Activated naive CD8-positive, alpha-beta T cell treated with anti-CD3 and anti-CD28 coated beads for 36 hours (primary cell): ENCODE data around the gene C1QC. TPM values are rescaled to one million over a fixed set of nuclear protein-coding genes. Genes with fewer than 3 reads are reported as not detected.

Experiments used
- DNase-seq: peaks from one replicate; pipeline ENCODE4 v3.0.0; 2021
- H3K27ac Mint-ChIP-seq: one replicate; pipeline ENCODE4 v1.8.0; 2022; ENCODE audit warnings: mild to moderate bottlenecking, moderate library complexity, mixed read lengths
- H3K27me3 Mint-ChIP-seq: one replicate; pipeline ENCODE4 v1.8.0; 2022; ENCODE audit warnings: mild to moderate bottlenecking, mixed read lengths
- H3K36me3 Mint-ChIP-seq: one replicate; pipeline ENCODE4 v1.8.0; 2021; ENCODE audit warnings: mild to moderate bottlenecking, mixed read lengths
- H3K4me1 Mint-ChIP-seq: one replicate; pipeline ENCODE4 v1.8.0; 2021; ENCODE audit warnings: mixed read lengths
- H3K4me3 Mint-ChIP-seq: one replicate; pipeline ENCODE4 v1.8.0; 2022; ENCODE audit warnings: mild to moderate bottlenecking, moderate library complexity, mixed read lengths
- H3K9me3 Mint-ChIP-seq: one replicate; pipeline ENCODE4 v1.8.0; 2022; ENCODE audit warnings: mixed read lengths
- total RNA-seq, 2 experiments: library from RNA; stranded (reverse); gene quantifications; one replicate each; pipeline ENCODE4 v1.2.3, GENCODE V29; 2021

The C1QC gene
- total RNA-seq, 2 experiments from 2014 or later = not detected

DNA sequence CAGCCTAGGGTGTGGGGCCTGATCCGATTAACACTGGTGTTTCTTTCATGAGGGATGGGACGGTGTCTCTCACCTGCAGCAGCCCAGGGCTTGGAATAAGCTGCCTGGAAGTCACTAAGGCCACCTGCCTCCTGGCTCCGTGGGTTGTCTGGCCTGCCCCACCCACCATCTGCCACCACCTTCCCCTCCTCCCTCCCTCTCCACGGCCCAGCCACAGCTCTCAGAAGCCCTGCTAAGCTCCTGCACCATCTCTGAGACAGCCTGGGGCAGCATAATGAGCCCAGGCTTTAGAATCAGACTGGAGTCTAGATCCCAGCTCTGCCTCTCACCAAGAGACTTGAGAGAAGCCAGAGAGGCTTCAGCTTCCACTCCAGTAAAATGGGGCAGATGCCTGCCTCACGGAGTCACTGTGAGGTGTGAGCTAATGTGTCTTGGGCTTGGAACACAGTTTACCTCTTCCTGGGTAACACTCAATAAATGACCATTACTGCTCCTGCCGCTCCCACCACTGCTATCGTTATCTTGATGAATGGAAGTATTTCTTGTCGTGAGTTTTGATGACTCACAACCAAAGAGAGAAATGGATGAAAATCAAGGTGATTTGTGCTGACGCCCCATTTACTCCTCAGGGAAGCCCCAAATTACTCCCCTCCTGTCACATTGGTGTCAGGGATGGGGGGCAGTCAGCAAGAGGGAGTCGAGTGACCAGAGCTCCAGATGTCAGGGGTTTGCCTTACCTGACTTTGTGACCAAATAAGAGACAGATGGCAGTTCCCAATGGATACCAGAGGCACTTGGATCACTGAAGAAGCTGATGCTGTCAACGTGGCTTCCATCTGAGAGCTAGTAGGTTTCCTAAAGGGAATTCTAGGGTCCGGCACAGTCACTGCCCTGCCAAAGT lies 30.5 kb upstream of the C1QC start:
- DNase-seq = no peak
- Mint-ChIP-seq H3K4me3 (no peak overlapping the region), H3K27me3 (peaks cover 56% of the 10 kb centered on the region), H3K9me3 (no peaks in the 10 kb centered on the region), H3K4me1 (no peaks in the 10 kb centered on the region), H3K27ac (no peak overlapping the region), H3K36me3 (no peaks in the 10 kb centered on the region)

DNA sequence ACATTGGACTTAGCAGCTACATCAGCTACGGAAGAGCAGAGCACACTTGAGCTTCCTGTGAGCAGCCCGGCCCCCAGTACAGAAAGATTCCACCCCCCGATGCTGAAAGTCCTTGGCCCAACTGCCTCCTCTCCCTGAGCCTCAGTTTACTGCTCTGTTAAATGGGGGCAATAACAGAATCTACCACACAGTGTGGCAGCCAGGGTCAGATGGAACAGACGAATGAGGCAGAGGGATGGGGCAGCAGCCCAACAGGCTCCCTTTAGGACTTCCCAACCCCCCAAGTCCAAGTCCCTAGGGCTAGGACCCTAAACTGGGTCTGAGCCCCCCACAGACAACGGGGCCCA lies 29.9 kb upstream of the C1QC start:
- H3K36me3 Mint-ChIP-seq = no peaks in the 10 kb centered on the region
- no peaks in the 10 kb centered on the region for H3K4me1 Mint-ChIP-seq
- no peak overlapping the region for H3K27ac Mint-ChIP-seq
- no peak for DNase-seq
- H3K4me3 Mint-ChIP-seq = no peak overlapping the region
- H3K27me3 Mint-ChIP-seq = peaks cover 51% of the 10 kb centered on the region
- no peaks in the 10 kb centered on the region for H3K9me3 Mint-ChIP-seq

DNA sequence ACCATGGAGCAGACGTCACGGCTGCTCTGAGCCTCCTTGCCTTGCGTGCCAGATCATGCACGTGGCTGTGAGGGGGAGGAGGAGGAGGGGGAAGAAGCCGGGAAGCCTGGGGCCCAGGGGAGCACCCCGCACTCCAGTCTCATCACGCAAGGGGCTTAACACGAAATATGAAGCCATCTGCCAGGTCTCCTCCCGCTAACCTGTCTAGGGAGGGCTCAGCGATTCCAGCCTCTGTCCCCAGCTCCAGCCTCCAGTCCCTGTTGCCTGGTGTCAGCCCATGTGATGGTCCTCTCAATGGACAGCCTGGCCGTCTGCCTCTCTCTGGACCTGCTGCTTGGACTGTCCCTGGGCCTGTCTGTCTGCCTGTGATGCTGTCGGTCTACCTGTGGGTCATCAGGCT lies 29.5 kb upstream of the C1QC start:
- Mint-ChIP-seq H3K36me3 (no peaks in the 10 kb centered on the region), H3K9me3 (no peaks in the 10 kb centered on the region), H3K4me3 (no peak overlapping the region), H3K4me1 (no peaks in the 10 kb centered on the region), H3K27me3 (peaks cover 48% of the 10 kb centered on the region), H3K27ac (no peak overlapping the region)
- DNase-seq = no peak

DNA sequence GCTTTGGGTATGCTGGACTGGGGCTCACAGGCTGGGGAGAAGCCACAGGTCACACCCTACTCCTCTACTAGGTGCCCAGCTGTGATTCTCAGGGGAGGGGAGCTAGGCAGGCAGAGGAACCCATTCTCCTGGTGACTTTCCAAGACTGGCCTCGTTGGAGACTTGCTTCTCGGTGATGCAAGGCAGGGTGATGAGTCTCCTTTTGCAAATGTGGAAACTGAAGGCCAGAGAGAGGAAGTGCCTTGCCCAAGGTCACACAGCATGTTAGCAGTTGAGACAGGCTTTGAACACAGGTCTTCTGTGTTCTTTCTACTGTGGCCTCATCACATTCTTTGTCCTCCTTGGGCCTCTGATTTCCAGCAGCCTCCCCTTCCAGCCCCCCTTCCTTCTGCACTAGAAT lies 27.5 kb upstream of the C1QC start:
- H3K36me3 Mint-ChIP-seq = no peaks in the 10 kb centered on the region
- no peaks in the 10 kb centered on the region for H3K9me3 Mint-ChIP-seq
- H3K4me1 Mint-ChIP-seq = no peaks in the 10 kb centered on the region
- H3K4me3 Mint-ChIP-seq = no peak overlapping the region
- peaks cover 45% of the 10 kb centered on the region for H3K27me3 Mint-ChIP-seq
- H3K27ac Mint-ChIP-seq = no peak overlapping the region
- no peak for DNase-seq

DNA sequence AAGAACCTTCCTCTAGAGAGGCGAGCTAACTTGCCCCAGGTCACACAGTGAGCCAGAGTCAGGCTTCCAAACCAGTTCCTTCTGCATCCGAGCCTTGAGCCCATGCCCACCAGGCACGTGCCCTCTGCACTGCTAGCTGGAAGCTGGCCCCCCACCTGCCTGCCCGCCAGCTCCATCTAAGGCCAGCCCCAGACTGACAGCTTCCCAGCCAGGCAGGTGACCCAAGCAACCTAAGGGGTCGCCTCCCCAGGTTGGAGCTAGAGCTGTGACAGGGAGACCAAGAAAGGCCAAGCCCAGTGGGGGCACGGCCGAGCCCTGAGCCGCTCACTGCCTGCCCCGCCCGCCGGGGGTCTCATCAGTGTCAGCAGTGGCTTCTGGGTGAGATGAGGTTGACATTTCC lies 26.9 kb upstream of the C1QC start:
- Mint-ChIP-seq H3K36me3 (no peaks in the 10 kb centered on the region), H3K9me3 (no peaks in the 10 kb centered on the region), H3K4me1 (no peaks in the 10 kb centered on the region), H3K27me3 (peaks cover 39% of the 10 kb centered on the region), H3K27ac (no peak overlapping the region), H3K4me3 (no peak overlapping the region)
- DNase-seq = no peak

DNA sequence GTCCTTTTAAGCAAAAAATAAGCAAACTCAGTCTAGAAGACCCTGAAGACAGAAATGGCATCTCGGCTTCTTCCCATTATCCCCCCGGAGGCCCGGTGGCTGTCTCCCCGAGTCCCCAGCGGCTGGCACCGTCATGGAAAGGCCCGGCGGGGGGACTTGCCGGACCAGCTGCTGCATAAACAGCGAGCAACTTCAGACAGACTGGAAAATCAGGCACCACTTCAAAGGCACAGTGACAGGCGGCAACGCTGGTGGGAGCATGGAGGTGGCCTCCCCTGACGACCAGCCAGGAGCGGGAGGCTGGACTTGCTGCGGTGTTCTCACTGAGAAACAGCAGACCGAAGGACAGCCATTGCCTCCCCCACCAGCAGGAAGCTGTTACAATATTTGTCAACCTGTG lies 25.4 kb upstream of the C1QC start:
- no peak overlapping the region for H3K4me3 Mint-ChIP-seq
- no peak overlapping the region for H3K27ac Mint-ChIP-seq
- H3K4me1 Mint-ChIP-seq = no peaks in the 10 kb centered on the region
- H3K36me3 Mint-ChIP-seq = no peaks in the 10 kb centered on the region
- no peak for DNase-seq
- no peaks in the 10 kb centered on the region for H3K9me3 Mint-ChIP-seq
- peaks cover 46% of the 10 kb centered on the region for H3K27me3 Mint-ChIP-seq

DNA sequence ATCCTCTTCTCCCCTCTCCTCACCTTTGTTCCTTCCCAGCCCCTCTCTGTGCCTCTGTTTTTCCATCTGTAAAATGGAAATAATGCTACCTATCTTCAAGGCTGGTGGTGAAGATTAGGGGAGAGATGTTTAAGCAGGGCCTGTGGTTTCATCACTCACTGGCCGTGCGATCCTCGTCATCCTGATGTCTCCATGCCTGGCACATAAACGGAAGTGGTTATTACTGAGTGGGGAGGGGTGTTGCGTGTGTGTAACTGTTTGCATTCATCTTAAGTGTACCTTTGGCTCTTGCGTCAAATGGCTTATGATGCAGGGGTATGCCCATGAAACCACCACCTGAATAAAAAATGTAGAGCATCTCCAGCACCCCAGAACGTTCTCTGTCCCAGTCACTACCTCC lies 24.2 kb upstream of the C1QC start:
- no peaks in the 10 kb centered on the region for H3K4me1 Mint-ChIP-seq
- no peaks in the 10 kb centered on the region for H3K9me3 Mint-ChIP-seq
- DNase-seq = no peak
- no peaks in the 10 kb centered on the region for H3K36me3 Mint-ChIP-seq
- peaks cover 49% of the 10 kb centered on the region for H3K27me3 Mint-ChIP-seq
- no peak overlapping the region for H3K4me3 Mint-ChIP-seq
- H3K27ac Mint-ChIP-seq = no peak overlapping the region

DNA sequence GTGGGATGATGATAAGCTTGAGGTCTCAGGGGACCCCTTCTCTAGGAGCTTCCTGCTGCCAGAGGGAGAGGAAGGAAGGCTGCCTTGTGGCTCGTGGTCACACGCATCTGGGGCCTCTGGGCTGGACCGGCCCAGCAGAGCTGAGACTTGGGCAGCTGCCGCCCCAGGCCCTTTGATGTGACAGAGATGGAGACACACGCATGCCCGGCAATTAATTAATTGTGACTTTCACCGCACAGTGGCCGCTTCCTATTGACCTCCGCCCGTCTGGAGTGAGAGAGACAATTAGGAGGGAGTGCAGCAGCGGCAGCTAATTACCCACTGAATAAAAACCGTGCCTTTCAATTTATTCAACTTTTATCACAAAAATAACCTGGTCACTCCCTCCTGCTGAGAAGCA lies 23.6 kb upstream of the C1QC start:
- no peaks in the 10 kb centered on the region for H3K4me1 Mint-ChIP-seq
- H3K36me3 Mint-ChIP-seq = no peaks in the 10 kb centered on the region
- no peak for DNase-seq
- H3K9me3 Mint-ChIP-seq = no peaks in the 10 kb centered on the region
- peaks cover 49% of the 10 kb centered on the region for H3K27me3 Mint-ChIP-seq
- H3K27ac Mint-ChIP-seq = no peak overlapping the region
- H3K4me3 Mint-ChIP-seq = no peak overlapping the region

DNA sequence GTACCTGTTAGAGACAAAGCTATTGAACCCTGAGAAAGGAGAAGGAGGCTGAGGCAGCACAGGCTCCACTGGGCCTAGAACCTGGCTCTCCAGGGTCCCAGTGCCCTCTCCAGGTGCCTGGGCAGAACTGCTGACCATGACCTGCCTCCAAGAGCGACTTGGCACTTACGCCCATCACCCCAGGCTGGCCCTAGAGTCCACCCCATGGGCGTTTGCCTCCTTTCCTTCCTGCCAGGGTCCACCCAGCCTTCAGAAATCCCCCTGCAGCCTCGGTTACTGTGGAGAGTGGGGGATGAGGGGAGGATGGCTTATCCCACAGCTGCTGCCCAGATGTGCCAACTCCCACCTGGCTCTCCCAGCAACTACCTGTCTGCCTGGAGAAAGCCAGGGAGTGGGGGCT lies 21.7 kb upstream of the C1QC start:
- Mint-ChIP-seq H3K36me3 (no peaks in the 10 kb centered on the region), H3K27ac (no peak overlapping the region), H3K27me3 (peaks cover 52% of the 10 kb centered on the region), H3K9me3 (no peaks in the 10 kb centered on the region), H3K4me3 (no peak overlapping the region), H3K4me1 (no peaks in the 10 kb centered on the region)
- DNase-seq = no peak

DNA sequence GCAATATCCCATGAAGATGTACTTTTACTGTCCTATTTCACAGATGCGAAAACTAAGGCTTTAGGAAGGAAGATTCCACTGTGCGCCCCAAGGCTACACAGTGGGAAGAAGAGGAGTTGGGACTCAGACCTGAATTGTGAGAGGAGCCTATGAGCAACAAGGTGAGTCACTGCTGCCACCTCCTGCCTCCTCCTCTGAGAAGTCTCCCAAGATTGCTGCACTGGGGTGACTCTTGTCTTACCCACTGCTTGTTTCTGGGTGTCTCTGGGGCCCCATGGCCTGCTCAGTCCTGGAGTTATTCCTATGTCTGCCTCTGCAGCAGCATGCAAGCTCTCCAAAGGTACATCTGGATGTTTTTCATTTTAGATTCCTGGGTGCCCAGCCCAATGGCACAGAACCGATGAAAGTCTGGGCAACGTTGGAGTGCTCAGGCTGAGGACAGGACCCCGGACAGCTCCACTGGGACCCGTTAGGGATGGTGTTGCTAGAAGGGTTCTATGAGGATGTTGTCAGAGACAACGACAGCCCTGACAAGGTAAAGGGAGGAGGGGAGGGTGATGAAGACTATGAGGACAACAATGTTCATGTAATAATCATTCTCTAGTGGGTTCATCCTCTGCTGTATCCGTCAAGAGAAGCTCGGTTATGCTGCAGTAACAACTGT lies 18.0 kb upstream of the C1QC start:
- Mint-ChIP-seq H3K4me1 (no peaks in the 10 kb centered on the region), H3K27ac (no peak overlapping the region), H3K27me3 (peaks cover 52% of the 10 kb centered on the region), H3K4me3 (no peak overlapping the region), H3K9me3 (no peaks in the 10 kb centered on the region), H3K36me3 (no peaks in the 10 kb centered on the region)
- DNase-seq = no peak

DNA sequence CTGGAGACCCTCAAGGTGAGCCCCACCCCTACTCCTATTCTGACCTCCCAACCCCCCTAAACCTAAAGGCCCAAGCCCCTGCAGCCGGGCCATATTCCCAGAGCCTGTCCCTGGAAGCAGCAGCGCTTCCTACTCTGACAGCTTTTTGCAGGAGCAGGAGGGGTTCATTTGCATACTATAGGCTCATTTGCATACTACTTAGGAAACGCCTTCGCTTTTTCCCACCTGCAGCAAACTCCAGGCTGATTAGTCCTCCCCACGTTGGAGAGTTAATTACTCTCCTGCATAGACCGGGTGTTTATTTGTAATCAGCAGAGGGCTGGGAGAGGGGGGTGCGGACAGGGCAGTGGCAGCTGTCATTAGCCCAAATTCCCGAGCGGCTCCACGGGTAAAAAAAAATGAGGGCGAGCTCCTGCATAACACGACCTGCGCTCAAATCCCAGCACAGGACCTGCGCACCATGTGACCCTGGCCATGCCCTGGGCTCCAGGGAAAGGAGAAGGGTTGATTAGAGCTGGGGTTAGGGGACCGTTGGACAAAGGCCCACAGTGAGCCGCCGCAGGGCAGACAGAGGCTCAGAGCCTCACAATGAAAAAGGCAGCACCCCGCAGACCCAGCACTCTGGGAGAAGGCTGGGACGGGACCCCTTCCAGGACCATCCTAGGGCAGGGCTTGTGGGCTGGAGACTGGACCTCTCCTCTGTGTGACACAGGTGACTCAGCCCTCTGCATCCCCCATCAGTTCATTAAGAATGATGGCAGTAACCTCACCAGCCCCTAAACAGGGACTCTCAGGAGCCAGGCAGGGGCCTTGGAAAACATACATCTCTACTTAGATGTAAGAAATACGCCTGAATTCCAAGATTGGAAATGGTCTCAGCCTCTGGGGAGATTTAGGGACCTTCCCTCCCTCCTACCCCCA lies 16.9 kb upstream of the C1QC start:
- no peak overlapping the region for H3K4me3 Mint-ChIP-seq
- DNase-seq = no peak
- peaks cover 62% of the 10 kb centered on the region for H3K27me3 Mint-ChIP-seq
- H3K27ac Mint-ChIP-seq = no peak overlapping the region
- H3K4me1 Mint-ChIP-seq = no peaks in the 10 kb centered on the region
- H3K36me3 Mint-ChIP-seq = no peaks in the 10 kb centered on the region
- no peaks in the 10 kb centered on the region for H3K9me3 Mint-ChIP-seq

DNA sequence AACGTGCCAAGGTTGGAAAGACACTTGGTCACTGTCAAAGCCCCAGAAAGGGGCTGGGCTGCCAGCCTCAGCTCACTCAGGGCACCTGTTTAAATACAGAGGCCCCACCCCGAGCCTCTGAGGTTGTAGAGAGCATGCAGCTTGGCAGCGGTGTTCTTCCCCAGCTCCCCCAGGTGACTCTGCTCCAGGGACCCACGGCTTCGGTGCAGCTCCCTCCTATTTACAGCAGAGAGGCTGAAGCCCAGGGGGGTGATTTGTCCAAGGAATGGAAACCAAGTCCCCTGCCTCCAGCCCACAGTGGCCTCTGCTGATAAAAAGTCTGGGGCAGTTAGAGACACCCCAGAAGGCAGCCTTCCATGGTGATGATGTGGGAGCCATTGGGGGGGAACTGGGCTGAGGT lies 16.1 kb upstream of the C1QC start:
- no peak for DNase-seq
- H3K4me3 Mint-ChIP-seq = no peak overlapping the region
- H3K27me3 Mint-ChIP-seq = peaks cover 65% of the 10 kb centered on the region
- no peaks in the 10 kb centered on the region for H3K9me3 Mint-ChIP-seq
- no peaks in the 10 kb centered on the region for H3K36me3 Mint-ChIP-seq
- H3K4me1 Mint-ChIP-seq = no peaks in the 10 kb centered on the region
- no peak overlapping the region for H3K27ac Mint-ChIP-seq

DNA sequence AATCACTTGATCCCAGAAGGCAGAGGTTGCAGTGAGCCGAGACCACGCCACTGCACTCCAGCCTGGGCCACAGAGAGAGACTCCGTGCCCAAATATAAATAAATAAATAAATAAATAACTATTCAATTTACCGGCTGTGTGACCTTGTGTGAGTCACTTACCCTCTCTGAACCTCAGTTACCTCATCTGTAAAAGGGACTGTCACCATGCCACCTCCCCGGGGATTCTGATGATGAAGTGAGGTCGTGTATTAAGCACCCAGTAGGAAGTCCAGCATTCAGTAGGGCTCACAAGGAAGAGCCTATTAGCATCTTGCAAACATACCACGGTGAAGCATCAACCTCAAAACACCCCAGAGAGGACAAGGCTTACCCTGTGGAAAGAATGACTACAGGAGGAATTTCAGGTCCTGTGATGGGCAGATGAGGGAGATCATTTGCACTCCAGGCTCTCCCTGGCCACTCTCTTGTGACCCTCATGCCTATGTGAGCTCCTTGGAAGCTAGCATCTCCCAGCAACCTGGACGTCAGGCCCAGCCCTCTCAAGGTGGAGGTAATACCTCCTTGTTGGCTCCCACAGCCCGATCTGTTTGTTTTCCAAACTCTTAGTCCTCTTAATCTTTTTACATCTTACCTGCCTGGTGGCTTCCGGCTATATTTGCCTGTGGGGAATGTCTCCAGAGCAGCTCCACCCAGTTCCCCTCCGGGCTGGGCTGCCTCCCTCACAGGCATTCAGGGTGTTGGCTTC lies 14.6 kb upstream of the C1QC start:
- H3K36me3 Mint-ChIP-seq = no peaks in the 10 kb centered on the region
- no peak overlapping the region for H3K27ac Mint-ChIP-seq
- DNase-seq = no peak
- no peaks in the 10 kb centered on the region for H3K4me1 Mint-ChIP-seq
- no peak overlapping the region for H3K4me3 Mint-ChIP-seq
- H3K27me3 Mint-ChIP-seq = peaks cover 60% of the 10 kb centered on the region
- no peaks in the 10 kb centered on the region for H3K9me3 Mint-ChIP-seq

DNA sequence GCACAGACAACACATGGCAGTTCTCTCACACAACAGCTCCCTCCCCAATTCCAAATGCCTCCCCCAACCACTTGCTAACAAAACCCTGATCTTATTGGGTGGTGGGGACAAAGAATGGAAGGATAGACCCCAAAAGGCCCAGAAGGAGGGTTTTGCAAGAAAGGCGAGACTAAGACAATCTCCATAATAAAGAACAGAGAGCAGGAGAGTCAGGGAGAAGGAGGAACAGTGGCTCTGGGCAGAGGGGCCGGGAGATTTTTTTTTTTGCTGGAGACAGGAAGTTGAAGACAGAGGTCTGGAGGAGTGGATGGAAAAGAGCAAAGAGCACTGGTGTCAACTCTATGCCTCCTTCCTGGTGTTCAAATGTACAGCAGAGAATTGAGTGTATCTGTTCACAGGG lies 13.5 kb upstream of the C1QC start:
- Mint-ChIP-seq H3K27ac (no peak overlapping the region), H3K27me3 (peaks cover 54% of the 10 kb centered on the region), H3K36me3 (no peaks in the 10 kb centered on the region), H3K4me1 (no peaks in the 10 kb centered on the region), H3K9me3 (no peaks in the 10 kb centered on the region), H3K4me3 (no peak overlapping the region)
- no peak for DNase-seq
